Skin of body (tissue), 3 donors: Measurements from ENCODE around the gene KRTAP5-9. TPM values are rescaled to one million over a fixed set of nuclear protein-coding genes. Genes with fewer than 3 reads are reported as not detected.
"Not testable (repeated sequence)": the region's sequence is repeated elsewhere in the genome, so short reads cannot be mapped to it uniquely, and the experiment has no call there.

ENCODE experiments used
- DNase-seq: peaks from one replicate; lab custom pipeline; 2025; lab: John Stamatoyannopoulos, UW
- small RNA-seq: library from RNA; depleted of rRNA; stranded (forward); fragments of <200 nt; gene quantifications from one replicate; pipeline ENCODE3, GENCODE V24; 2014; ENCODE audit warnings: low replicate concordance
- total RNA-seq: library from RNA; depleted of rRNA; stranded (reverse); fragments of >200 nt; gene quantifications from one replicate; pipeline ENCODE4 v1.2.3, GENCODE V29; 2014

Gene KRTAP5-9
- total RNA-seq, 1 donor from 2014 or later = not detected

DNA sequence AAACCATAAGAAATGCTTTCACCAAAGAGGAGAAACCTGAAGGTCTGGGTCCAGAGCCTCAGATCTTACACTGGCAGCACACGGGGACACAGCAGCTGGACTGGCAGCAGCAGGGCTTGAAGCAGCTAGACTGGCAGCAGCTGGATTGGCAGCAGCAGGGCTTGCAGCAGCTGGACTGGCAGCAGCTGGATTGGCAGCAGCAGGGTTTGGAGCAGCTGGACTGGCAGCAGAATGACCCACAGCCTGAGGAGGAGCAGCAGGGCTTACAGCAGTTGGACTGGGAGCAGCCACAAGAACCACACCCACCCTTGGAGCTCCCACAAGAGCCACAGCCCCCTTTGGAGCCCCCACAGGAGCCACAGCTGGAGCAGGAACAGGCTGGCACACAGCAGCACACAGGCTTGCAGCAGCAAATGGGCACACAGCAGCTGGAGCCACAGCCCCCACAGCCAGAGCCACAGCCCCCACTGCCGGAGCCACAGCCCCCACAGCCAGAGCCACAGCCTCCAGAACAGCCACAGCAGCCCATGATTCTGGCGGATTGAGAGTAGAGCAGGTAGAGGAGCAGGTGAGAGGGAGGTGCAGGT is 34.2 kb downstream of the KRTAP5-9 start, which contains the start of gene KRTAP5-11:
KRTAP5-11 (minus strand) TSS at position 567 of the 587 bp plus-strand sequence; CDS start at position 529, 38 bp downstream.
- DNase-seq = no peak

DNA sequence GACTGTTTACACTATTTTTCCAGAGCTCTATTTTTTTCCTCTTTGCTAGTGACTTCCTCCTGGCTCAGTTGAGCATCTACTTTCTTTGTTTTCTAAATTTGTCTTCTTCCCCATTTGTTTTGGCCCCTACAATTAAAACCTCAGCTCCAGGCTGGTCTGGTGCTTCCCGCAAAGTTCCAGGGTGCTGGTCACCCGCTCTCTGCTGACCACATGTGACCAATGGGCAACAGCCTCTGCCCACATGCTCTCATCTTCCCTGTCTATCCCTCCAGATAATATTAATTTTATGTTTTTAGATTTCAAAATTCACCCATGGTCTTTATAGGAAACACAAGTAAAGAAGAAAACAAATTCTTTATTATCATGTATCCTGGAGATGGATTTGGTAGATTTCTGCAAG is 34.7 kb downstream of the KRTAP5-9 start:
- DNase-seq = not testable (repeated sequence)

DNA sequence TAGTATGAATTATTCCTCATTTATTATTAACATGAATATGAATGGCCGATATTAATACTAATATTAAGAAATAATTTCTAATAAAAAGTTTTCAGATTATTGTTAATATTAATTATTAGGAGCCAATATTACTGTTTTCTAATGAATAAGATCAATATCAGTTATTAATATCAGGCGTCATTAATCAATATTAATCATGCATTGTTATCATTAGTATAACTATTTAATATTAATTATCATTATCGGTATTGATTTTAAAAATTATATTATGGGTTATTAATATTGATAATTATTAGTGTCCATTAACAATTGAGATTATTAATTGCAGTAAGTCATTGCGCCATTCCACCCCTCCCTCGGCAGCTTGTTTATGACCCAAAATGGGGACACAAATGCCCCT is 37.5 kb downstream of the KRTAP5-9 start:
- DNase-seq = not testable (repeated sequence)

DNA sequence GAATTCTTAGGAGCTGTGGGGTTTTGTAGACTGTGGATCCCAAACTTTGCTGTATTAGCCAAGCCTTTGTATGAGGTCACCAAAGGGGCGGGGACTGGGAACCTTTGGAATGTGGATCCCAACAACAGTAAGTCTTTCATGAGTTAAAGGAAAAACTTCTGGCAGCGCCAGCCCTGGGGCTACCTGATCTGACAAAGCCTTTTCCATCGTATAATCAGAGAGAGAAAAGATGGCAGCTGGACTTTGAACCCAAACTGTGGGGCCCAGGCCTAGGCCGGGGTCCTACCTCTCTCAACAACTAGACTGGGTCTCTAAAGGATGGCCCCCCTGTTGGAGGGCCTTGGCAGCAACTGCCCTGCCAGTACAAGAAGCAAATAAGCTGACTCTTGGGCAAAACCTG is 40.1 kb downstream of the KRTAP5-9 start:
- DNase-seq = not testable (repeated sequence)

DNA sequence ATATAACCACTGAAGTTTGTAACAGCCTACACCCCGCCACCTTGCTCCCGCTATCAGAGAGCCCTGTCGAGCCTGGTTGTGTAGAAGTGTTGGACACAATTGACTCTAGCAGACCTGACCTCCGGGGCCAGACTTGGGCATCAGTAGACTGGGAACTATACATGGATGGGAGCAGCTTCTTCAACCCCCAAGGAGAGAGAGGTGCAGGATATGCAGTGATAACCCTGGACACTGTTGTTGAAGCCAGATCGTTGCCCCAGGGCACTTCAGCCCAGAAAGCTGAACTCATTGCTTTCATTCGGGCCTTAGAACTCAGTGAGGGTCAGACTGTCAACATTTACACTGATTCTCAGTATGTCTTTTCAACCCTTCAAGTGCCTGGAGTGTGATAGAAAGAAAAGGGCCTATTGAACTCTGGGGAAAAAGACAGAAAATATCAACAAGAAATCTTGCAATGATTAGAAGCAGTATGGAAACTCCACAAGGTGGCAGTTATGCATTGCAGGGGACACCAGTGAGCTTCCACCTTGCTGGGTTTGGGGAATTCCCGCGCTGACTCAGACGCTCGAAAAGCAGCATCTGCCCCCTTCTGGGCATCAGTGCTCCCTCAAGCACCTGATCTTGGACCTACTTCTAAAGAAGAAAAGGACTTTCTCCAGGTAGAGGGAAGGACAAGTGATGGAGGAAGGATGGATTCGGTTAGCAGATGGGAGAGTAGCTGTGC is 40.8 kb downstream of the KRTAP5-9 start:
- not testable (repeated sequence) for DNase-seq

DNA sequence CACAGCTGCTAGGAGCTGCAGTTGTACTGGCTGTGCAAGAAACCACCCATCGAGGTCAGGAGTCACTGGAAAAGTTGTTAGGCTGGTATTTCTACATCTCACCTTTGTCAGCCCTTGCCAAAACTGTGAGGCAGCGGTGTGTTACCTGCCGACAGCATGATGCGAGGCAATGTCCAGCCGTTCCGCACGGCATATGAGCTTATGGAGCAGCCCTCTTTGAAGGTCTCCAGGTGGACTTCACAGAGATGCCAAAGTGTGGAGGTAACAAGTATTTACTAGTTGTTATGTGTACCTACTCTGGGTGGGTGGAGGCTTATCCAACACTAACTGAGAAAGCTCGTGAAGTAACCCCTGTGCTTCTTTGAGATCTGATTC is 41.3 kb downstream of the KRTAP5-9 start:
- DNase-seq = not testable (repeated sequence)

Small RNA genes lying within 50 kb of the gene (small RNA-seq; reads per million reads assigned to genes)
- gene AP000867.1 (not detected), gene KRTAP5-14P (not detected)

Other genes starting within 250 kb of the KRTAP5-9 start
- 34.5 TPM for gene DHCR7, start 100.0 kb upstream of the KRTAP5-9 start, total RNA-seq
- 34.6 TPM for gene NADSYN1, start 95.2 kb upstream of the KRTAP5-9 start, total RNA-seq
- 0.89 TPM for gene KRTAP5-7, start 21.2 kb upstream of the KRTAP5-9 start, total RNA-seq
- gene KRTAP5-8, start 10.4 kb upstream of the KRTAP5-9 start, total RNA-seq = 2.5 TPM
- 1.5 TPM for gene KRTAP5-10, start 17.1 kb downstream of the KRTAP5-9 start, total RNA-seq
- 2.2 TPM for gene KRTAP5-11, start 34.5 kb downstream of the KRTAP5-9 start, total RNA-seq